Measurements from ENCODE around the gene TCEANC2.

- TF ChIP-seq, protein P1, sequence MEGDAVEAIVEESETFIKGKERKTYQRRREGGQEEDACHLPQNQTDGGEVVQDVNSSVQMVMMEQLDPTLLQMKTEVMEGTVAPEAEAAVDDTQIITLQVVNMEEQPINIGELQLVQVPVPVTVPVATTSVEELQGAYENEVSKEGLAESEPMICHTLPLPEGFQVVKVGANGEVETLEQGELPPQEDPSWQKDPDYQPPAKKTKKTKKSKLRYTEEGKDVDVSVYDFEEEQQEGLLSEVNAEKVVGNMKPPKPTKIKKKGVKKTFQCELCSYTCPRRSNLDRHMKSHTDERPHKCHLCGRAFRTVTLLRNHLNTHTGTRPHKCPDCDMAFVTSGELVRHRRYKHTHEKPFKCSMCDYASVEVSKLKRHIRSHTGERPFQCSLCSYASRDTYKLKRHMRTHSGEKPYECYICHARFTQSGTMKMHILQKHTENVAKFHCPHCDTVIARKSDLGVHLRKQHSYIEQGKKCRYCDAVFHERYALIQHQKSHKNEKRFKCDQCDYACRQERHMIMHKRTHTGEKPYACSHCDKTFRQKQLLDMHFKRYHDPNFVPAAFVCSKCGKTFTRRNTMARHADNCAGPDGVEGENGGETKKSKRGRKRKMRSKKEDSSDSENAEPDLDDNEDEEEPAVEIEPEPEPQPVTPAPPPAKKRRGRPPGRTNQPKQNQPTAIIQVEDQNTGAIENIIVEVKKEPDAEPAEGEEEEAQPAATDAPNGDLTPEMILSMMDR (IDR thresholded peaks at IDR 0.05) = no peak
- TF ChIP-seq POLR2A (IDR thresholded peaks at IDR 0.05) = no peak
Observed at GRCh38 chr1:54099061-54099610, 45.7 kb downstream of the TCEANC2 start.

Measured in suprapubic skin (tissue), 3 donors.